Mononuclear cell (primary cell): ENCODE data around the gene HNRNPH1. TPM values are rescaled to one million over a fixed set of nuclear protein-coding genes. Genes with fewer than 3 reads are reported as not detected.
"Not testable (repeated sequence)": the region's sequence is repeated elsewhere in the genome, so short reads cannot be mapped to it uniquely, and the experiment has no call there.

Experiments
- H3K27me3 ChIP-seq: 2 replicates; pipeline ENCODE4 v1.6.0; 2011; ENCODE audit warnings: low read length, control low read depth; ENCODE audit not compliant: insufficient read depth
- H3K4me1 ChIP-seq: 2 replicates; pipeline ENCODE4 v1.5.1; 2011; ENCODE audit warnings: mild to moderate bottlenecking, low read length, control low read depth; ENCODE audit not compliant: insufficient read depth
- H3K4me3 ChIP-seq: 2 replicates; pipeline ENCODE4 v1.5.1; 2011; ENCODE audit warnings: mild to moderate bottlenecking, low read length, moderate library complexity
- H3K9me3 ChIP-seq: 2 replicates; pipeline ENCODE4 v1.5.1; 2011; ENCODE audit warnings: low read depth, mild to moderate bottlenecking, control low read depth, low read length
- total RNA-seq: library from RNA; depleted of rRNA; stranded (reverse); fragments of >200 nt; gene quantifications from one replicate; pipeline ENCODE4 v1.2.3, GENCODE V29; 2012

HNRNPH1 gene, protein sequence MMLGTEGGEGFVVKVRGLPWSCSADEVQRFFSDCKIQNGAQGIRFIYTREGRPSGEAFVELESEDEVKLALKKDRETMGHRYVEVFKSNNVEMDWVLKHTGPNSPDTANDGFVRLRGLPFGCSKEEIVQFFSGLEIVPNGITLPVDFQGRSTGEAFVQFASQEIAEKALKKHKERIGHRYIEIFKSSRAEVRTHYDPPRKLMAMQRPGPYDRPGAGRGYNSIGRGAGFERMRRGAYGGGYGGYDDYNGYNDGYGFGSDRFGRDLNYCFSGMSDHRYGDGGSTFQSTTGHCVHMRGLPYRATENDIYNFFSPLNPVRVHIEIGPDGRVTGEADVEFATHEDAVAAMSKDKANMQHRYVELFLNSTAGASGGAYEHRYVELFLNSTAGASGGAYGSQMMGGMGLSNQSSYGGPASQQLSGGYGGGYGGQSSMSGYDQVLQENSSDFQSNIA
- 1,084 TPM for total RNA-seq

DNA sequence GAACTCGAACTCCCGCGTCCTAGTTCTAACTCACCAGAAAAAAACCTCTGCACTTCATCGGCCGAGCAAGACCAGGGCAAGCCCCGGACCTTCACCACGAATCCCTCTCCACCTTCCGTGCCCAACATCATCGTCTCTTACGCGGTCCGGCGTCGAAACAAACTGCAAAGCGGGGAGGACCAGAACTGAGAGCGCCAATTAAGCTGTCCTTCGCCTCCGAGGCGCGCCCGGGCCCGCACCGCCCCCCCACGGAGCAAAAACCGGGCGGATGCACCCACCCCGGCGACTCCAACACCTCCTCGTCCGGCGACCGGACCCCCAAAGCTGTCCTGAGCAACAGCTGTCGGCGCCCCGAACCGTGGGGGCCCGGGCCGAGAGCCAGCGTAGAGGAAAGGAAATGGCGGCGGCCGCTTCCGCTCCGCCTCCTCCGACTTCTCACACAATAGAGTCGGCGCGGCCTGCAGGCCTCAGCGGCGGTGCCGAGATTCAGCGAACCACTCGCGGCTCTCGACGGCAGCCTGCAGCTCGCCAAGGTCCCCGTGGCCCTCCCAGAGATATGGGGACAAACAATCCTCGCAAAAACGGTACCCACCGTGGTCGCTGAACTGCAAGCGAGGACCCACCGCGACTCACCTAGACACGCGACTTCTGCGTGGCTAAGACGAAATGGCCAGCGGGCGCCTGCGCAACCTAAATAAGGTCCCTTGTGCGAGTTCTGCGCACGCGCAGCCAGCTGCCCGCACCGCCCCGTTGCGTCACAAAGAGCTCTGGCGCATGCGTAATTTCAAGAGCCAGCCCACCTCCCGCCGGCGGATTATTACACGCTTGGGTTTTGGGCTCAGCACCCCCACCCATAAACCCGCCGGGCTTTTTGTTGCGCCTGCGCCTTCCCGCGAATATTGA lies at the start of gene HNRNPH1:
HNRNPH1 (minus strand) TSS at position 669 of the 903 bp plus-strand sequence; CDS start at position 131, 538 bp downstream.
- H3K27me3 ChIP-seq, result no peaks in the 10 kb centered on the region
- no peaks in the 10 kb centered on the region for H3K9me3 ChIP-seq
- H3K4me1 ChIP-seq, result peaks cover 42% of the 10 kb centered on the region
- H3K4me3 ChIP-seq, result peak within 1 kb of the TSS; percentile 96

DNA sequence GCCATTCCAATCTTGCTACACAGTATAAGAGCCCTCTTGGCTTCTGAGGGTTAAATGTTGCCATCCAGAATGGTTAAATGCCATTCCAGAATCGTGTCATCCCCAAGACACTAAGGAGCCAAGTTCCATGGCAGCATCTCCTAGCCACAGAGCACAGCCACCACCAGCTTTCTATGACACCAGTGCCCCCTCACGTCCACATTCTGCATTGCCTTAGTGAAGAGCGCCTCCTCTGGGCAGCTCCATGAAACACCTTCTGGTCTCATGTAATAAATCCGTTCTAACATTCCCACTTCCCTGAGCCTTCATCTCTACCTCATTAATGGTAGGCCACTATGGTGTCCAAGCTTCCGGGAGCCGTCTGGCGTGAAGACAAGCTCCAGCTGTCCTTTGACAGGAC lies 44.9 kb upstream of the HNRNPH1 start:
- no peaks in the 10 kb centered on the region for H3K27me3 ChIP-seq
- H3K4me3 ChIP-seq, result no peak overlapping the region
- no peaks in the 10 kb centered on the region for H3K4me1 ChIP-seq
- no peaks in the 10 kb centered on the region for H3K9me3 ChIP-seq

DNA sequence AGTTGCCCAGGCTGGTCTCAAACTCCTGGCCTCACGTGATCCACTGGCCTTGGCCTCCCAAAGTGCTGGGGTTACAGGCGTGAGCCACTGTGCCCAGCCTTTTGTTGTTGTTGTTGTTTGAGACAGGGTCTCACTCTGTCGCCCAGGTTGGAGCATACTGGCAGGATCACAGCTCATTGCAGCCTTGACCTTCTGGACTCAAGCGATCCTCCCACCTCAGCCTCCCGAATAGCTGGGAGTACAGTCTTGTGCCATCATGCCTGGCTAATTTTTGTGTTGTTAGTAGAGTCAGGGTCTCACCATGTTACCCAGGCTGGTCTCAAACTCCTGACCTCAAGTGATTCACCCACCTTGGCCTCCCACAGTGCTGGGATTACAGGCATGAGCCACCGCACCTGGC lies 38.2 kb upstream of the HNRNPH1 start:
- not testable (repeated sequence) for H3K9me3 ChIP-seq, H3K27me3 ChIP-seq, H3K4me1 ChIP-seq, H3K4me3 ChIP-seq

DNA sequence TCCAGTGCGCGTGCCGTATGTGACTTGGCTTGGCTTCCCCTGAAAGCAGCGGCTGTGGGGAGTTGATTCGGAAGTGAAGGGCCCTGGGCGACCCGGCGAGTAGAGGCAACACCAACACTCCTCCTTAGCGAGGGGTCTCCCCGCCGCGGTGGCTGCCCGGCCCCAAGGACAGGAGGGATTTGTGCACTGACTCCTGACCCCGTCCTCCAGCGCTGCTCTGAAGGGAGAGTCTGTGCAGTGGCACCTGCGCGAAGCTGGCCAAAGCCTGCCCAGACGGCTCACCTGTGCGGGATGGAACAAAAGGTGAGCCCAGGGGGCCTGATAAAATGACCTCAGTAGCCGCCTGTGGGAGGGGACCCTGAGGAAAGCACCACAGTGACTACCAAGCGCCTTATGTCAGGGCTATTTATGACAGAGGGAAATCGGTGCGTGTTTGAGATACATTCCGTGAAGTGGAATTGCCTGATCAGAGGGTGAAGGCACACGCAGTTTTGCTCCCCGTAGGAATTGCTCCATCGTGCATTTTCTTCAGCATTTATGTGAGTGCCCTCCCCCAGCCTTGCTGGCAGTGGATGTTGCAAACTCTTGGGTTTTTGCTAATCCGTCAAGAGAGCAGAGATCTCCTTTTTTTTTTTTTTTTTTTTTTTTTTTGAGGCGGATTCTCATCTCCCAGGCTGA lies 34.8 kb upstream of the HNRNPH1 start:
- H3K27me3 ChIP-seq, H3K4me1 ChIP-seq, H3K9me3 ChIP-seq: not testable (repeated sequence)
- peak overlapping the region; percentile 23 for H3K4me3 ChIP-seq

DNA sequence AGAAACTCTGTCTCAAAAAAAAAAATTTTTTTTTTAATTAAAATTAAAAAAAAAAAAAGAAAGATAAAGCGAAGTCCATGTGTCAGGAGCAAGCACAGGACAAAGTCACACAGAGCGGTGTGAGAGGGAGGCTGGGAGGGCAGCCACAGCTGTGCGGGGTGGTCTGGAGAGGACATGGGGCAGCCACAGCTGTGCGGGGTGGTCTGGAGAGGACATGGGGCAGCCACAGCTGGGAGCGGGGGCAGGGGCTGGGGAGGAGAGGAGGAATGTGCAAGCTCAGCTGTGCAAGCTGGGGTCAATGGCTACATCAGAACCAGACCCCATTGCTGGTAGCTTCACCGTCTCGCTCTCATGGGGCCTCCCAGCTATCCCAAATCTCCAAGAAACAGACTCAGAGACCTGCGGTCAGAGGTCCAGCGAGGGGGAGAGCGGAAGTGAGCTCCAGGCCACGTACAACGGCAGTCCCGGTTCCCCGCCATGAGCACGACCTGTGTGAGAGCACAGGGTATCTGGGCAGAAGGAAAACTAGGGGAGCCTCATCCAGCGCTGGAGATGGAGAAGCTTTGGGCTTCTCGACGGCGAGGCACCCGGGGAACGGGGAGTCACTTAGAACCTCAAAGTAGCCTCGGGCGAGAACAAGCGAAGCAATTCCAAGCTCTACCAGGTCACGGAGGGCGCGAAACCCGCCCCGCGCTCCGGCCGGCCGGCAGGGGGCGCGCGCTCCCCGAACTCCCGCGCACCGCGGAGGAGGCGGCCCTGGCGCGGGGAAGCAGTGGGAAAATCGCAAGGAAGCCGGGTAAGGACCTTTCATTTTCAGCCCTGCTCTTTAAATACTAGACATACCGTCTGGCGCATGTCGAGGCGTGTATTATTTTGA lies 34.1 kb upstream of the HNRNPH1 start:
- not testable (repeated sequence) for H3K9me3 ChIP-seq, H3K27me3 ChIP-seq, H3K4me3 ChIP-seq, H3K4me1 ChIP-seq

DNA sequence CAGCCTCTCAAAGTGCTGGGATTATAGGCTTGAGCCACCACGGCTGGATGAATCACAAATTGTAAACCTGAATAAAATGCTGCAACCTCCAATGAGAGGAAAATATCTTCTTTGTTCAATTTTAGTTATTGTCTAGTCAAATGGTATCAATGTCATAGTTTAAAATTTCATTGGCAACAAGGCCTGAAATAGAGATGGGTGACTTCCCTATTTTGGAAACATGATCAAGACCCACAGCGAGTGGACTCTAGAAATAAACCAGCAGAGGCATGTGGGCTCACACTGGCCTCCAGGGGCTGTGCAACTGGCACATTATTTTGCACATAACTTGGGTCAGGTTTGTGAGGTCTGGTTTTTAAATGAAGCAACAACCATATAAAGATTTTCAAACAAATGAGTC lies 29.7 kb upstream of the HNRNPH1 start:
- not testable (repeated sequence) for H3K9me3 ChIP-seq, H3K4me1 ChIP-seq, H3K4me3 ChIP-seq, H3K27me3 ChIP-seq

DNA sequence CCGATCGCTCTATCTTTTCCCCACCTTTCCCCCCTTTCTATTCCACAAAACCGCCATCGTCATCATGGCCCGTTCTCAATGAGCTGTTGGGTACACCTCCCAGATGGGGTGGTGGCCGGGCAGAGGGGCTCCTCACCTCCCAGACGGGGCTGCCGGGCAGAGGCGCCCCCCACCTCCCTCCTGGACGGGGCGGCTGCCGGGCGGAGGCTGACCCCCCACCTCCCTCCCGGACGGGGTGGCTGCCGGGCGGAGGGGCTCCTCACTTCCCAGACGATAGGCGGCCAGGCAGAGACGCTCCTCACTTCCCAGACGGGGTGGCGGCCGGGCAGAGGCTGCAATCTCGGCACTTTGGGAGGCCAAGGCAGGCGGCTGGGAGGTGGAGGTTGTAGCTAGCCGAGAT lies 26.8 kb upstream of the HNRNPH1 start:
- not testable (repeated sequence) for H3K9me3 ChIP-seq

DNA sequence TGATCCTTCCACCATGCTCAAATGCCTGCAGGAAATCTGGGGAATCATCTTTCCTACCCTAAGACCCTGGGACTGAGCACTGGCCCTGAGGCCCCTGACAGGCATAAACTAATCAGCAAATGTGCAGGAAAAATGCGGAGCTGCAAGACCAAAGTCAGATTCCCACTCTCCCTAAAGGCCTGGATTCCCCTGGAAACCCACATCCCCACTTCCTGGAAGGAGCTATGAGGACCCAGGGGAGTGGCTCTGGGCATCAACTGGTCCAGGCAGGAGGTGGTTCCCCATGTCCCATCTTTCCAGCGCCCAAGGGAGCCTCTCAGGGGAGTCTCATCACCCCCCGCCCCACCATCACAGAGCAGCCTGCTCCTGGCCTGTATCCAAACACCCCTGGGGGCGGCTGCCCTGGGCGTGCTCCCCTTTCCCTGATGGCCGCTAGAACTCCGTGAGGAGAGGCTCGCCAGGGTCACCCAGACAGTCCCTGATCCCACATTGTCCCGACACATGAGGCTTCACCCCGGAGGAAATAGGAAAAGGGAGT lies 25.8 kb upstream of the HNRNPH1 start:
- H3K4me3 ChIP-seq, H3K4me1 ChIP-seq, H3K27me3 ChIP-seq, H3K9me3 ChIP-seq: not testable (repeated sequence)

More for the DNA sequence above, 26.8 kb upstream of the HNRNPH1 start:
- H3K4me1 ChIP-seq, H3K4me3 ChIP-seq, H3K27me3 ChIP-seq: not testable (repeated sequence)

DNA sequence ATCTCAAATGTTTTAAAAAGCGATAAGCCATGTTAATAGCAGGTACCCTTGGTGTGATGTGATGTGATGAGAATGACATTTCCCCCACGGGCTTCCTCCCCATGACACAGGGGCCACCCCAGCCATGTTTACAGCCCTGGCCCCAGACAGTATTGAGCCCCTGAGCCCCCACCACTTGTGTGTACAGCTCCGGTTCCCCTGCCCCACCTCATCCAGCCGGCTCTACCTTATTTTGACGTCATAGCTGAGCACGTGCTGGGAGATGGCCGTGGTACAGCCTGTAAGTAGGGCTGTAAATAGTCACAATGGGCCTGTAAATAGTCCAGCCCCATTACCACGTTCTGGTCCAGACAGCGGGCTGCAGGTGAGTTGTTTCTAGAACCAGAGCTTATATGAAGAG lies 24.9 kb upstream of the HNRNPH1 start:
- no peak overlapping the region for H3K4me3 ChIP-seq
- no peaks in the 10 kb centered on the region for H3K27me3 ChIP-seq
- H3K9me3 ChIP-seq, result no peaks in the 10 kb centered on the region
- no peaks in the 10 kb centered on the region for H3K4me1 ChIP-seq

DNA sequence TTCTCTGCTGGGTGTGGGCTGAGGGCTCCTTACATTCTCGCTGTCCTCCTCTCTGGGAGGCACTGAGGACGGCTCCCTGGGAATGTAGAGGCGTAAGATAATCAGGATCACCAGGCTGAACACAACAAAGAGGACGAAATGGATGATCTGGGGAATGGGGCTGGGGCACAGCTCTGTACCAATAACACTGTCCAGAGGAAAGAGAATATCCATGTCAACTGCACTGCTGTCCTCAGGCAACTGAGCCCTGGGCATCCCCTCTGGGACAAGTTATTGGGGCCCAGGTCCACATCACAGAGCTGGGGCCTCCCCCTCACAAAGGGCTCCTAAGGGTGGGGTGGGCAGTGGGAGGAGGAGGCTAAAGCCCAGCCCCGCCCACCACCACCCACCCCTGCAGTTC lies 21.3 kb upstream of the HNRNPH1 start:
- not testable (repeated sequence) for H3K4me3 ChIP-seq, H3K4me1 ChIP-seq, H3K27me3 ChIP-seq, H3K9me3 ChIP-seq

DNA sequence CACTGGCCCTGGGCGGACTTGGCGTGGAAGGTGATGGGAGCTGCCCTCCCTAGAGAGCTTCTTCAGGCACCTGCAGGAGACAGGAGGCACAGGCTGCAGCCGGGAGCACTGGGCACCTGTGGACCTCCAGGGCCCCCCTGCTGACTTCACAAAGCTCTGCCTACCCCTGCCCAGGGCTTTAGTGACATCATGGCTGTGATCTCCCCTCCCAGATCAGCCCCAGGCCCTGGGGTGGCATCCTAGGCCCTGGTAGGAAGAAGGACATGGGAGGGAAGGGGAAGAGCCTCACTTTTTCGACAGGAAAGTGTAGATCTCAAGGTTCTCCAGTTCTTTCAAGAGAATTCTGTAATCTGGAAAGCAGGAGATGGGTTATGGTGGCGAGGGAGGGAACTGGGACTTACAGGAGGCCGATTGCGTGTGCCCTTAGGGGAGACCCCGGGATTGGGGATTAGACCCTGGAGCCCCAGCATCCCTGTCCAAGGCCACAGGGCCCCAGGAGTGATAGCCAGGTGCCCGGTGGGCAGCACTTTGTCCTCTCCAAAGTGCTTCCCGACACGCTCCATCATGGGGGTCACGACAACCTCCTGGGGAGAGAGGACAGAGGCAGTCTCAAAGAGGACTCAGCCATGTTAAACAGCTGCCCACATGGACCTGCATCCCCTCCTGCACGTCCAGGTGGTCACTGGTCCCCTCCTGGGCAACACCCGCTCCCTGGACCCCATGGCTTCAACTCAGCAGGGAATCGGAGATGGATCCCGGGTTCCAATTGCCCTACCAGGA lies 19.9 kb upstream of the HNRNPH1 start:
- not testable (repeated sequence) for H3K4me1 ChIP-seq, H3K27me3 ChIP-seq, H3K9me3 ChIP-seq, H3K4me3 ChIP-seq

DNA sequence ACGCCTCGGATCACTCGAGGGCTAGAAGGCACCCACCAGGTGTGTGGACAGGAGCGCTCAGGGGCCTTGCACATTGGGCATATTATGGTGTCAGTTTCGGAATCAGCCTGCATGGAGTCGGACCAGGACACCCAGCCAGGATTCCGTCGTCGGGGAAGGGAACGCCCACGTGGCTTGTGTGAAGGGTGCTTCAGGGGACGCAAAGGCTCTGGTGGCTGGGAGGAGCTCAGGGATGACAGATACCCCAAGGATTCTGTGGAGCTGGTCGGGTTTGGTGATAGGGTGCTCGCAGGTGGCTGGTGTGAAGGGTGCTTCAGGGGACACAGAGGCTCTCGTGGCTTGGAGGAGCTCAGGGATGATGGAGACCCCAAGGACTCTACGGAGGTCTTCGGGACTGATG lies 19.2 kb upstream of the HNRNPH1 start:
- H3K4me1 ChIP-seq, H3K27me3 ChIP-seq, H3K4me3 ChIP-seq, H3K9me3 ChIP-seq: not testable (repeated sequence)

DNA sequence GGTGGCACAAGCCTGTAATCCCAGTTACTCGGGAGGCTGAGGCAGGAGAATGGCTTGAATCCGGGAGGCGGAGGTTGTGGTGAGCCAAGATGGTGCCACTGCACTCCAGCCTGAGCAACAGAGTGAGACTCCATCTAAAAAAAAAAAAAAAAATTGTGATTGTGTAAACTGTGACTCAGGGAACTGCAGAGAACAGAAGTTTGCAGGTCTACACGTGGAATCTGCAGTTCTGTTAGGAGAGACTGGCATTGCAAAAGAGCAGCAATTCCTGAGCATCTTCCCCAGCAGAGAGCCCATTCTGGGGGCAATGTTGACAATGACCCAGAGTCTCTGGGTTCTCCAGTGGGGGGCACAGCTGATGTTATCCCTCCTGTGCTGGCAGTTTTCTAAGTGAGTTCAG lies 18.3 kb upstream of the HNRNPH1 start:
- not testable (repeated sequence) for H3K4me3 ChIP-seq, H3K27me3 ChIP-seq, H3K4me1 ChIP-seq, H3K9me3 ChIP-seq

DNA sequence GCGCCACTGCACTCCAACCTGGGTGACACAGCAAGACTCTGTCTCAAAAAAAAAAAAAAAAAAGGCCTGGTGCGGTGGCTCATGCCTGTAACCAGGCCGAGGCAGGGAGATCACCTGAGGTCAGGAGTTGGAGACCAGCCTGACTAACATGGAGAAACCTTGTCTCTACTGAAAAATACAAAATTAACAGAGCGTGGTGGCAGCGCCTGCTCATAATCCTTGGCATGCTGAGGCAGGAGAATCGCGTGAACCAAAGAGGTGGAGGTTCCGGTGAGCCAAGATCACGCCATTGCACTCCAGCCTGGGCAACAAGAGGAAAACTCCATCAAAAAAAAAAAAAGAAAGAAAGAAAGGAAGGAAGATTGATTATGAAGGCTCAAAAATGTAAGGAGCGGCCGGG lies 15.8 kb upstream of the HNRNPH1 start:
- H3K9me3 ChIP-seq, H3K4me3 ChIP-seq, H3K27me3 ChIP-seq, H3K4me1 ChIP-seq: not testable (repeated sequence)
